Measurements from ENCODE around the gene ZNF436.
"Not testable (repeated sequence)": the region's sequence is repeated elsewhere in the genome, so short reads cannot be mapped to it uniquely, and the experiment has no call there.

Gene ZNF436

DNA sequence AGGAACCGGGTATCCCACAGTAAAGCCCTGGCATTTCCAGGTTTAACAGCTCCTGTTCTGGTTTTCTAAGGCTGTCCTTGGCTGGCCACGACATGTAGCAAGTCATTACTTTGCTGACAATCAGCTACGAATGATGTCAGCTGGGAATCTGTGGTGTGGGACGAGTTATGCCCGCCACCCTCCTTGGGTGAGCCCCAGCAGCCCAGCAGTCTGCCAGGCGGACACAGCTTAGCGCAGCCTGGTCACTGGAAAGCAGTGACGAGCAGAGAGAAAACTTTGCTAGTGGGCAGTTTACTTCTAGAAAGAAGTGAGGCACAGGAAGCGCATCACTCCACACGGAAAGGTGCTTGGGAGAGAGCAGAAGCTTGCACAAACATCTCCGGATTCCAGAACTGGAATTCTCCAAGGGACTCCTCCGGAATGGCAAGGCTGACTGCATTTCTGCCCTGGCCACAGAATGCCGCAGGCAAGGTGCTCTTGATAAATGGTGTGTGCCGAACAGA, 15.5 kb upstream of the ZNF436 start:
- DNase-seq = no peak
- TF ChIP-seq, protein P1, sequence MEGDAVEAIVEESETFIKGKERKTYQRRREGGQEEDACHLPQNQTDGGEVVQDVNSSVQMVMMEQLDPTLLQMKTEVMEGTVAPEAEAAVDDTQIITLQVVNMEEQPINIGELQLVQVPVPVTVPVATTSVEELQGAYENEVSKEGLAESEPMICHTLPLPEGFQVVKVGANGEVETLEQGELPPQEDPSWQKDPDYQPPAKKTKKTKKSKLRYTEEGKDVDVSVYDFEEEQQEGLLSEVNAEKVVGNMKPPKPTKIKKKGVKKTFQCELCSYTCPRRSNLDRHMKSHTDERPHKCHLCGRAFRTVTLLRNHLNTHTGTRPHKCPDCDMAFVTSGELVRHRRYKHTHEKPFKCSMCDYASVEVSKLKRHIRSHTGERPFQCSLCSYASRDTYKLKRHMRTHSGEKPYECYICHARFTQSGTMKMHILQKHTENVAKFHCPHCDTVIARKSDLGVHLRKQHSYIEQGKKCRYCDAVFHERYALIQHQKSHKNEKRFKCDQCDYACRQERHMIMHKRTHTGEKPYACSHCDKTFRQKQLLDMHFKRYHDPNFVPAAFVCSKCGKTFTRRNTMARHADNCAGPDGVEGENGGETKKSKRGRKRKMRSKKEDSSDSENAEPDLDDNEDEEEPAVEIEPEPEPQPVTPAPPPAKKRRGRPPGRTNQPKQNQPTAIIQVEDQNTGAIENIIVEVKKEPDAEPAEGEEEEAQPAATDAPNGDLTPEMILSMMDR (IDR thresholded peaks at IDR 0.05; ENCODE audit: low read depth, low read length) = no peak
- Histone ChIP-seq H3K9me3 (no peaks in the 10 kb centered on the region), H3K36me3 (no peaks in the 10 kb centered on the region), H3K4me3 (ENCODE audit: low read depth, low read length) (no peak overlapping the region), H3K27me3 (no peaks in the 10 kb centered on the region), H3K4me1 (no peaks in the 10 kb centered on the region)

DNA sequence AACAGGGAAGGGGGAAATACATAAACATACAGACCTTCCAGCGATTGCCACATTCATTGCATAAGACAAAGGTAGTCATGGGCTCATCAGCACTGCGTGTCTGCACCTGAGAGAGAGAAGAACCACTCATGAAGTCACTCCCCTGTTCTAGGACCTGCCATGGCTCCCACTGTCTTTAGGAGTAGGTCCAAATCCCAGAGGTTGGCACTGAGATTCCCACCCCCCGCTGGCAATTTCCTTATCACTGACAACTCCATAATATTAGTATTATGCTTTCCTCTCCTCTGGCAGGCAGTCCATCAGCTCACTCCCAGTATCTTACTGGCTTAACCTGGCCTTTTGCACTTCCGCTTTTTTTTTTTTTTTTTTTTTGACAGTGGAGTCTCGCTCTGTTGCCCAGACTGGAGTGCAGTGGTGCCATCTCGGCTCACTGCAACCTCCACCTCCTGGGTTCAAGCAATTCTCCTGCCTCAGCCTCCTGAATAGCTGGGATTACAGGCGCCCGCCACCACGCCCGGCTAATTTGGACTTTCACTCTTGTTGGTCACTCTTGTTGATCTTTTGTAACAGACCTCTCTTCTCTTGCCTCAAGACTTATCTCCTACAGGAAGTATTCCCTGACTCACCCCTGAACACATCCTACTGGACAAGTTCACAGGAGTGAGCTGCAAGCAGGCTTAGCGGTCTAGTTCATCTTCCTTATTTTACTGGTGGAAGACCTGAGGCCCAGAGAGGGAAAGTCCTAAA, 14.8 kb upstream of the ZNF436 start:
- no peaks in the 10 kb centered on the region for H3K27me3 ChIP-seq
- no peaks in the 10 kb centered on the region for H3K4me1 ChIP-seq
- no peaks in the 10 kb centered on the region for H3K9me3 ChIP-seq
- no peak for DNase-seq
- H3K4me3 ChIP-seq (ENCODE audit: low read depth, low read length) = no peak overlapping the region
- H3K36me3 ChIP-seq = no peaks in the 10 kb centered on the region
- TF ChIP-seq, protein P1 (IDR thresholded peaks at IDR 0.05; ENCODE audit: low read depth, low read length) = no peak

DNA sequence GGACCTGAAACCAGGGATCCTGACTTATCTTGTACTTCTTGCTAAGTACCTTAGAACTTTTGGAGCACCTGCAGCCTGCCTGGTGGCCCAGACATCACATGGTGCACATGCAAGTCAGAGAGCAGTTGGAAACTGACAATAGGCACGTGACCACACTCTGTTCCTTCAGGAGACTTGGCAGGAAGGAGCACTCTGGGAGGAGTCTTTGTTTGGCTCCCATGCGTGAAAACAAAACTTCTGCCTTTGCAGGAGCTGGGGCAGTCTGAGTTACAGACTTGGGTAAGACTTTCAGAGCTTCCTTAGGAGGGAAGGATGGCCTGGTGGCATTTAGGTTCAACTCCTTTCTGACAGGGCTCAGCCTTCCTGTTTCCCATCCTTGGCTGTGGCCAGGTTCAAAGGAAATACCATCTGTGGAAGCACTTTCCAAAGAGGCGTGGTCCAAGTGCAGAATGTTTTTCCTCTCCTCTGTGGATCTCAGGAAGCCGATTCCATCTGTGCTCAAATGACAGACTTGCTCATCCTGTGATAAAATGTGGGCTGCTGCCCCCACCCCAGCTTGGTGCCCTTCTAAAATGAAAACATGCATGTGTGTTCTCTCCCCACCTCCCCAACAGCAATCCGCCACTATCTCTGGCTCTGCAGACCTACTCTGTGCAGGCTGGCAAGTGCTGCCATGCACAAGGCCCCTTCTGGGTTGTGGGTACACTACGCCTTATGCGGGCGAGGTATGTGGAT, 14.1 kb upstream of the ZNF436 start:
- no peak for DNase-seq
- Histone ChIP-seq H3K36me3 (no peaks in the 10 kb centered on the region), H3K27me3 (no peaks in the 10 kb centered on the region)

DNA sequence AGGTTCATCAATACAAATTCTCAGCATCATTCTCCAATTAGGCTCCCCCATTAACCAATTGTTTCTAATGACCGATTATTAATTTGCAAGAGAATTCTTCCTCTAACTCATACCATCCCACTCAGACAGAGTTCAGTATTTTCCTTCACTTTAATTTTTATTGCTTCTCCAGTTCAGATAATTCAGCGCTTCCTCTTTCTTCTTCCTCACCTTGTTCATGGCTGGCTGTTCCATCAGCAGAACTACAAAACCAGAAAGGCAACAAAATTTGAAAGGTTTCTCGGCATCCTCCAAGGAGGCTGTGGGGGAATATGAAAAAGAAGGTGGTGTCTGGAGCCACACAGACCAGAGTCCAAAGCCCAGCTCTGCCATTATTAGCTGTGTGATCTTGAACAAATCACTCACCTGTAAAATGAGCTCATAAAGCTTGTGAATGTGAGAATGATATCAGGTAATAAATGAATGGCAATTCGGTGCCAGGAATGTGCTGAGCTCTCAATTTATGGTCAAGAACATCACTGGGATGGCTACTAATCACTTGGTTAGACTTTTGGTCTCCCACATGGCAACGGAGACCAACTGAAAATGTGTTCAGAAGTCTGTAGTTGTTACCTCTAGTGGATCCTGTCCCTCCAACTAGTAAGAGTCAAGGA, 11.7 kb upstream of the ZNF436 start:
- Histone ChIP-seq H3K9me3 (no peaks in the 10 kb centered on the region), H3K36me3 (no peaks in the 10 kb centered on the region), H3K4me3 (ENCODE audit: low read depth, low read length) (no peak overlapping the region), H3K27me3 (no peaks in the 10 kb centered on the region), H3K4me1 (no peaks in the 10 kb centered on the region)
- TF ChIP-seq, protein P1 (IDR thresholded peaks at IDR 0.05; ENCODE audit: low read depth, low read length) = no peak
- DNase-seq = no peak

More for the DNA sequence above, 14.1 kb upstream of the ZNF436 start:
- no peaks in the 10 kb centered on the region for H3K4me1 ChIP-seq
- H3K9me3 ChIP-seq = no peaks in the 10 kb centered on the region
- no peak overlapping the region for H3K4me3 ChIP-seq (ENCODE audit: low read depth, low read length)
- TF ChIP-seq, protein P1 (IDR thresholded peaks at IDR 0.05; ENCODE audit: low read depth, low read length) = no peak

DNA sequence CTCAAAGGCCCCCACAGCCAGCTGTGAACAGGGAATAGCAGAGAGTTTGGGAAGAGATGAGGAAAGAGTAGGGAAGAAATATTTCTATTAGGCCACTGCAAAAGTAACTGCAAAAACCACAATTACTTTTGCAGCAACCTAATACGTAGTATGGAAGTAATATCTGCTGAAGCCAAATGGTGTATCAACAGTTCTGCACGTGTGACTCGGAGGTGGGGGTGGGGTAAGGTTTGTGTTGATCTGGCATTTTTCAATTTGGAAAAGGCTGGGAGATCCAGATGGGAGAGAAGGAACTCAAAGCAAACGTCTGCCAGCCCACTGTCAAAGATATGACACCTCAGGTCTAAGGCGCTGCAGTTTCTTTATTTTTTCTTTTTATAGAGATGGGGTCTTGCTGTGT, 11.1 kb upstream of the ZNF436 start:
- no peaks in the 10 kb centered on the region for H3K4me1 ChIP-seq
- TF ChIP-seq, protein P1 (IDR thresholded peaks at IDR 0.05; ENCODE audit: low read depth, low read length) = no peak
- DNase-seq = no peak
- no peak overlapping the region for H3K4me3 ChIP-seq (ENCODE audit: low read depth, low read length)
- H3K27me3 ChIP-seq = no peaks in the 10 kb centered on the region
- no peaks in the 10 kb centered on the region for H3K36me3 ChIP-seq
- H3K9me3 ChIP-seq = no peaks in the 10 kb centered on the region

DNA sequence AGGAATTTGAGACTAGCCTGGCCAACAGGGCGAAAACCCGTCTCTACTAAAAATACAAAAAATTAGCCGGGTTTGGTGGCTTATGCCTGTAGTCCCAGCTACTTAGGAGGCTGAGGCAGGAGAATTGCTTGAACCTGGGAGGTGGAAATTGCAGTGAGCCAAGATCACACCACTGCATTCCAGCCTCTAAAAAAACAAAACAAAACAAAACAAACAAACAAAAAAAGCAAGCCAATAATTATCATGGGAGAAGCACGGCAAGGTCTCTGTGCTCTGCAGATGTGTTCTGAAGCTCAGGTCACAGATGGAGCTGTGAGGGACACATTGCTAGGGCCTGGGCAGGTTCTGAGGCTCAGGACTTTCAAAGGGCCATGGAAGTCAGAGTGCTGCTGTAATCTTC, 10.6 kb upstream of the ZNF436 start:
- not testable (repeated sequence) for H3K4me1 ChIP-seq; H3K9me3 ChIP-seq; DNase-seq; H3K27me3 ChIP-seq; H3K4me3 ChIP-seq (ENCODE audit: low read depth, low read length); H3K36me3 ChIP-seq
